Measurements from ENCODE around the gene GID4. TPM values are rescaled to one million over a fixed set of nuclear protein-coding genes. Genes with fewer than 3 reads are reported as not detected.

The GID4 gene
- total RNA-seq, 1 donor from 2014 or later = 7.3 TPM

DNA sequence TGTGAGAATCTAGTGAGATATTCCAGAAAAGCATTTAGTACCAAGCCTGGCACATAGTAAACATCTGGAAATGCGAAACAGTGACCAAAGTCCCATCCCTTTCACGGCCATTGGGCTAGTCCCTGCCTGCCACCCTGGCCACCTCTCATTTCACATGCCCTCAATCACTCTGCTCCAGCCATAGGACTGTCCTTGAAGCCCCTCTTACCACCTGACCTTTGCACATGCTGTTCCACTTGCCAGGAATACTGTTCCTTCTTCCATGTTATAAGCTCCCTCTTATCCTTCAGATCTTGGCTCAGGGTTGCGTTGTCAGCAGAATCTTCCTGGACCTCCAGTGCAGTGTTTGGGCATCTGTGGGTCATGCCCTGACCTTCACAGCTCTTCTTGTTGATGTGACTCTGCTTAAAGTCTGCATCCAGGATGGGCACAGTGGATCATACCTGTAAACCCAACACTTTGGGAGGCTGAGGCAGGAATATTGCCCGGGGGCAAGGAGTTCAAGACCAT is 71.5 kb downstream of the GID4 start:
- POLR2A ChIA-PET = interaction anchor here (0.7 kb wide), 1 partner anchor 41 kb away, joined by 4 read pairs; no protein-coding TSS in a partner anchor
- CTCF ChIA-PET = no interaction called here
- H3K36me3 Mint-ChIP-seq (ENCODE audit: low read depth) = peaks cover 14% of the 10 kb centered on the region
- H3K4me1 Mint-ChIP-seq = no peaks in the 10 kb centered on the region
- no peak for DNase-seq
- ATAC-seq (ENCODE audit: low read depth) = no peak
- TF ChIP-seq, protein P1, sequence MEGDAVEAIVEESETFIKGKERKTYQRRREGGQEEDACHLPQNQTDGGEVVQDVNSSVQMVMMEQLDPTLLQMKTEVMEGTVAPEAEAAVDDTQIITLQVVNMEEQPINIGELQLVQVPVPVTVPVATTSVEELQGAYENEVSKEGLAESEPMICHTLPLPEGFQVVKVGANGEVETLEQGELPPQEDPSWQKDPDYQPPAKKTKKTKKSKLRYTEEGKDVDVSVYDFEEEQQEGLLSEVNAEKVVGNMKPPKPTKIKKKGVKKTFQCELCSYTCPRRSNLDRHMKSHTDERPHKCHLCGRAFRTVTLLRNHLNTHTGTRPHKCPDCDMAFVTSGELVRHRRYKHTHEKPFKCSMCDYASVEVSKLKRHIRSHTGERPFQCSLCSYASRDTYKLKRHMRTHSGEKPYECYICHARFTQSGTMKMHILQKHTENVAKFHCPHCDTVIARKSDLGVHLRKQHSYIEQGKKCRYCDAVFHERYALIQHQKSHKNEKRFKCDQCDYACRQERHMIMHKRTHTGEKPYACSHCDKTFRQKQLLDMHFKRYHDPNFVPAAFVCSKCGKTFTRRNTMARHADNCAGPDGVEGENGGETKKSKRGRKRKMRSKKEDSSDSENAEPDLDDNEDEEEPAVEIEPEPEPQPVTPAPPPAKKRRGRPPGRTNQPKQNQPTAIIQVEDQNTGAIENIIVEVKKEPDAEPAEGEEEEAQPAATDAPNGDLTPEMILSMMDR (IDR thresholded peaks at IDR 0.05) = no peak
- no peaks in the 10 kb centered on the region for H3K27me3 Mint-ChIP-seq
- intact Hi-C loops (cut with micrococcal nuclease) = no loop called here
- no peaks in the 10 kb centered on the region for H3K9me3 Mint-ChIP-seq
- H3K27ac Mint-ChIP-seq = no peak overlapping the region
- no peak overlapping the region for H3K4me3 Mint-ChIP-seq

DNA sequence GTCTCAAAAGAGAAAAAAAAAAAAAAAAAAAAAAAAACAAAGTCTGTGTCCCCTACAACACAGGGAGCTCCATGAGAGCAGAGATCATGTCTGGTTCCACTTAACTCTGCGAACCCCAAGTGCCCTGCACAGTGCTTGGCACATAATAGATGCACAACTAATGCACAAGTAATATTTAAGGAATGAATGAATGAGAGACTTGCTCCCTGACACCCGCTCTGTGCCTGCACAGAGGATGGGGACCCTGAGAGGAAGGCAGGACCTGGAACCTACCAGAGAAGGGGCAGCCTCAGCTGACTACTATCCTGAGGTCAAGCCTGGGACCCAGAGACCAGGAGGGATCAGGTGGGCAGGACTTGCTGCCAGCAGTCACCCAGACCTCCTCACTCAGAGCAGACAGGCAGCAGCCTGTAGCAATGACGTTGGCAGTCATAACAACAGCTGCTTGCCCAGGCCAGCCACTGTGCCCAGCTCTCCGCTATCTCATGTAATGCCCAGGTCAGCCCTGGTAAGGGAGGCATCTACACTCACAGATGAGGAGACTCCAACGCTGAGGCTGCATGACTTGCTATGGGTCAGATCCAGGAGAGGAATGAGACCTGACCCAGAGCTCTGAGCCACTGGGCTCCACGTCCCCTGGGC is 72.2 kb downstream of the GID4 start:
- ATAC-seq (ENCODE audit: low read depth) (no peak), DNase-seq (no peak)
- Mint-ChIP-seq H3K36me3 (ENCODE audit: low read depth) (peaks cover 7% of the 10 kb centered on the region), H3K4me1 (no peaks in the 10 kb centered on the region), H3K9me3 (no peaks in the 10 kb centered on the region), H3K27me3 (no peaks in the 10 kb centered on the region), H3K27ac (no peak overlapping the region), H3K4me3 (no peak overlapping the region)
- POLR2A ChIA-PET = interaction anchor here (0.7 kb wide), 1 partner anchor 40 kb away, joined by 4 read pairs; no protein-coding TSS in a partner anchor
- TF ChIP-seq, protein P1 (IDR thresholded peaks at IDR 0.05) = no peak
- CTCF ChIA-PET = no interaction called here
- intact Hi-C loops (cut with micrococcal nuclease) = no loop called here

DNA sequence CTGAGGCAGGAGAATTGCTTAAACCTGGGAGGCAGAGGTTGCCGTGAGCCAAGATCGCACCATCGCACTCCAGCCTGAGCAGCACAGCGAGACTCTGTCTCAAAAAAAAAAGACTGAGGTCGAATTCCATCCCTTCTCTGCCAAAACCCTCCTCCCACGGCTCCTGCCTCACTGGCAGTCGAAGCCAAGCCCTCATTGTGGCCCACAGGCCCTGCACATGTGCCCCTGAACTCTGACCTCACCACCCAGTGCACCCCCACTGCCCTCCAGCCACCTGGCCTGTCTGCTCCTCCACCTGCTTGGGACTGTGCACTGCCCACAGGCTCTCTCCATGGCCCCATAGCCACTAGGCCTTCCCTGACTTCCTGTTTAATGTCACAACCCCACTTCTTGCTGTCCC is 76.3 kb downstream of the GID4 start:
- no peak overlapping the region for H3K4me3 Mint-ChIP-seq
- intact Hi-C loops (cut with micrococcal nuclease) = no loop called here
- POLR2A ChIA-PET = no interaction called here
- H3K27me3 Mint-ChIP-seq = no peaks in the 10 kb centered on the region
- no peak overlapping the region for H3K27ac Mint-ChIP-seq
- DNase-seq (no peak), ATAC-seq (ENCODE audit: low read depth) (no peak)
- no peaks in the 10 kb centered on the region for H3K4me1 Mint-ChIP-seq
- H3K9me3 Mint-ChIP-seq = peaks cover 3% of the 10 kb centered on the region
- TF ChIP-seq, protein P1 (IDR thresholded peaks at IDR 0.05) = no peak
- CTCF ChIA-PET = no interaction called here
- H3K36me3 Mint-ChIP-seq (ENCODE audit: low read depth) = no peaks in the 10 kb centered on the region

DNA sequence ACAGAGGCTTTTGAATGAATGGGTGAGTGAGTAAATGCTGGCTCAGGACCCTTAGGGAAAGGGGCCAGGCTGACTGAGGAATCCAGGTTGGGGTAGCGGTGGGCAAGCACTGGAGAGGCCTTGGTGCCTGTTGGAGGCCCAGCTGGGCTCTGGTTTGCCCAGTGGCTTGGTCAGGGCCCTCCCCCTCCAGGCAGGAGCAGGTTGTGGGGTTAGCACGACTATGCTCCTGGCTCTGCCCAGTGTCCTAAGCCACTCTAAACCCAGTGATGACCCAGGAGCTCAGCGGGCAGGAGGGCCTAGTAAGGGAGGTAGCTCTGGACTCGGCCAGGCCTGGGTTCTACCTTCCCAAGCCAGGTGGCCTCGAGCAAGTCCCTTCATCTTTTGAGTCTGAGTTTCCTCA is 76.9 kb downstream of the GID4 start:
- Mint-ChIP-seq H3K4me1 (no peaks in the 10 kb centered on the region), H3K27me3 (no peaks in the 10 kb centered on the region), H3K36me3 (ENCODE audit: low read depth) (no peaks in the 10 kb centered on the region), H3K9me3 (peaks cover 3% of the 10 kb centered on the region), H3K4me3 (no peak overlapping the region), H3K27ac (no peak overlapping the region)
- POLR2A ChIA-PET = no interaction called here
- ATAC-seq (ENCODE audit: low read depth) = no peak
- CTCF ChIA-PET = no interaction called here
- intact Hi-C loops (cut with micrococcal nuclease) = no loop called here
- TF ChIP-seq, protein P1 (IDR thresholded peaks at IDR 0.05) = no peak
- DNase-seq = no peak

DNA sequence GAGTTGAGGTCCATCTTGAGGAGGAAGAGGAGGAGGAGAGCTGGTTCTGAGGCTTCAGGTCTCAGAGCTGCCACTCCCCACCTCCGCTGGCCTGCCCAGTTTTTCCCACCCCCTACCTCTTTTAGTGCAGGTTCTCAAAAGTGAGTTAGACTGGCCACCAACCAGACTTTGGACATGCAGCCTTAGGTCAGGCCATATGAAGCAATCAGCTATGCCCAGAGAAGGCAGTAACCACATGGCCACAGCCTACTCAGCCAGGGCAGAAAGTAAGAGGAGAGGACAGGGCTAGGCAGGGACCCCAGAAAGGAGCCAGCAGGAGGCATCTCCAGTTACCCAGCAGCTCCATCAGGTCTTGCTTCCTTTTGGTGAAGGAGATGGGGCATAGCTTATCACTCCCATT is 78.3 kb downstream of the GID4 start:
- intact Hi-C loops (cut with micrococcal nuclease) = no loop called here
- Mint-ChIP-seq H3K27ac (no peak overlapping the region), H3K4me1 (no peaks in the 10 kb centered on the region), H3K27me3 (no peaks in the 10 kb centered on the region), H3K9me3 (peaks cover 3% of the 10 kb centered on the region), H3K36me3 (ENCODE audit: low read depth) (no peaks in the 10 kb centered on the region), H3K4me3 (no peak overlapping the region)
- ChIA-PET CTCF (no interaction called here), POLR2A (no interaction called here)
- DNase-seq = no peak
- TF ChIP-seq, protein P1 (IDR thresholded peaks at IDR 0.05) = no peak
- no peak for ATAC-seq (ENCODE audit: low read depth)

Other genes with a start within 250 kb of the GID4 start
- gene SREBF1, start 202.4 kb upstream of the GID4 start, total RNA-seq = 16.7 and 19.7 TPM in 2 replicates
- 15.2 and 18.3 TPM in 2 replicates for gene TOM1L2, start 67.0 kb upstream of the GID4 start, total RNA-seq
- gene DRC3, start 66.5 kb upstream of the GID4 start, total RNA-seq = not detected in 2 replicates
- gene ATPAF2, start 240 bp upstream of the GID4 start, total RNA-seq = 60.7 and 69.1 TPM in 2 replicates
- 55.7 and 67.1 TPM in 2 replicates for gene DRG2, start 48.5 kb downstream of the GID4 start, total RNA-seq
- gene MYO15A, start 69.3 kb downstream of the GID4 start, total RNA-seq = 0.73 and 1.3 TPM in 2 replicates
- gene ALKBH5, start 144.4 kb downstream of the GID4 start, total RNA-seq = 72.8 and 74.6 TPM in 2 replicates
- 9.7 and 10.5 TPM in 2 replicates for gene LLGL1, start 186.2 kb downstream of the GID4 start, total RNA-seq
- gene FLII, start 219.3 kb downstream of the GID4 start, total RNA-seq = 291 and 301 TPM in 2 replicates
- gene MIEF2, start 221.3 kb downstream of the GID4 start, total RNA-seq = 5.6 and 8.8 TPM in 2 replicates

All from activated B cell treated with CpG ODN at 0.5 μM for 24 hours (primary cell).